ENCODE data around the gene OSMR.
"Not testable (repeated sequence)": the region's sequence is repeated elsewhere in the genome, so short reads cannot be mapped to it uniquely, and the experiment has no call there.

OSMR gene

GRCh38 chr5:38831117-38831516 is 14.7 kb upstream of the OSMR start:
- DNase-seq (ENCODE audit: low read depth): no peak

- DNase-seq (ENCODE audit: low read depth): no peak
Measured at GRCh38 chr5:38831909-38832308, 13.9 kb upstream of the OSMR start.

- DNase-seq (ENCODE audit: low read depth): no peak
Measured at GRCh38 chr5:38832810-38833209, 13.0 kb upstream of the OSMR start.

- DNase-seq (ENCODE audit: low read depth): no peak
Measured at GRCh38 chr5:38835887-38836286, 9.9 kb upstream of the OSMR start.

GRCh38 chr5:38837416-38837815 is 8.4 kb upstream of the OSMR start:
- no peak for DNase-seq (ENCODE audit: low read depth)

GRCh38 chr5:38837932-38838331 is 7.9 kb upstream of the OSMR start:
- DNase-seq (ENCODE audit: low read depth): no peak

- no peak for DNase-seq (ENCODE audit: low read depth)
Measured at GRCh38 chr5:38843665-38844064, 2.1 kb upstream of the OSMR start.

- no peak for DNase-seq (ENCODE audit: low read depth)
Measured at GRCh38 chr5:38846379-38847011, 683 bp downstream of the OSMR start.

GRCh38 chr5:38847559-38848347 is 1.9 kb downstream of the OSMR start:
- DNase-seq (ENCODE audit: low read depth): no peak

GRCh38 chr5:38848637-38849036 is 2.8 kb downstream of the OSMR start:
- no peak for DNase-seq (ENCODE audit: low read depth)

GRCh38 chr5:38851640-38852039 is 5.8 kb downstream of the OSMR start:
- DNase-seq (ENCODE audit: low read depth): not testable (repeated sequence)

GRCh38 chr5:38853753-38854470 is 8.1 kb downstream of the OSMR start:
- DNase-seq (ENCODE audit: low read depth): peak; percentile 87

- DNase-seq (ENCODE audit: low read depth): no peak
Measured at GRCh38 chr5:38854907-38855306, 9.1 kb downstream of the OSMR start.

GRCh38 chr5:38856660-38857059 is 10.8 kb downstream of the OSMR start:
- no peak for DNase-seq (ENCODE audit: low read depth)

GRCh38 chr5:38858839-38859238 is 13.0 kb downstream of the OSMR start:
- DNase-seq (ENCODE audit: low read depth): no peak

- DNase-seq (ENCODE audit: low read depth): not testable (repeated sequence)
Measured at GRCh38 chr5:38861986-38862770, 16.4 kb downstream of the OSMR start.

GRCh38 chr5:38866362-38867031 is 20.7 kb downstream of the OSMR start:
- no peak for DNase-seq (ENCODE audit: low read depth)

- no peak for DNase-seq (ENCODE audit: low read depth)
Measured at GRCh38 chr5:38867032-38867398, 21.2 kb downstream of the OSMR start.

- DNase-seq (ENCODE audit: low read depth): no peak
Measured at GRCh38 chr5:38867416-38867815, 21.6 kb downstream of the OSMR start.

- no peak for DNase-seq (ENCODE audit: low read depth)
Measured at GRCh38 chr5:38870595-38870994, 24.8 kb downstream of the OSMR start.

- no peak for DNase-seq (ENCODE audit: low read depth)
Measured at GRCh38 chr5:38871058-38871605, 25.3 kb downstream of the OSMR start.
